SK-N-DZ (cell line): Measurements from ENCODE around the gene CHCHD4.

Source experiments
- DNase-seq: peaks from one replicate; pipeline ENCODE4 v3.0.0-alpha.2; 2015; ENCODE audit warnings: low spot score

CHCHD4 gene

DNA sequence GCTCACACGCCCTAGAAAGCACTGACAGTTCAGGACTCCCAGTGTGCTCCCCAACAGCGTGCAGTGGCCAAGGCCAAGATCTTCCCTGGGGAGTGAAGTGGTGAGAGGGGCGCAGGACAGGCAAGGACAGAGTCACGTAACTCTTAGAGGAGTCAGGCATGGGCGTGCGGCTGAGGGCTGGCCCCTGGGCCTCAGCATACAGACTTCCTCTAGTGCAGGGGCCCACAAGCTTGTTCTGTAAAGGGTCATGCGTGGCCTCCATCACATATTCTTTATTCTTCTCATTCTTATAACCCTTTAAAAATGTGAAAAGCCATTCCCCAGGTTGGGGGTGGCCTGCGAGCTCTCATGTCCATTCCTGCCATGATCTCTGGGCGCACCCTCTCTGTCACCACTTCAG, 25.4 kb upstream of the CHCHD4 start:
- no peak for DNase-seq

DNA sequence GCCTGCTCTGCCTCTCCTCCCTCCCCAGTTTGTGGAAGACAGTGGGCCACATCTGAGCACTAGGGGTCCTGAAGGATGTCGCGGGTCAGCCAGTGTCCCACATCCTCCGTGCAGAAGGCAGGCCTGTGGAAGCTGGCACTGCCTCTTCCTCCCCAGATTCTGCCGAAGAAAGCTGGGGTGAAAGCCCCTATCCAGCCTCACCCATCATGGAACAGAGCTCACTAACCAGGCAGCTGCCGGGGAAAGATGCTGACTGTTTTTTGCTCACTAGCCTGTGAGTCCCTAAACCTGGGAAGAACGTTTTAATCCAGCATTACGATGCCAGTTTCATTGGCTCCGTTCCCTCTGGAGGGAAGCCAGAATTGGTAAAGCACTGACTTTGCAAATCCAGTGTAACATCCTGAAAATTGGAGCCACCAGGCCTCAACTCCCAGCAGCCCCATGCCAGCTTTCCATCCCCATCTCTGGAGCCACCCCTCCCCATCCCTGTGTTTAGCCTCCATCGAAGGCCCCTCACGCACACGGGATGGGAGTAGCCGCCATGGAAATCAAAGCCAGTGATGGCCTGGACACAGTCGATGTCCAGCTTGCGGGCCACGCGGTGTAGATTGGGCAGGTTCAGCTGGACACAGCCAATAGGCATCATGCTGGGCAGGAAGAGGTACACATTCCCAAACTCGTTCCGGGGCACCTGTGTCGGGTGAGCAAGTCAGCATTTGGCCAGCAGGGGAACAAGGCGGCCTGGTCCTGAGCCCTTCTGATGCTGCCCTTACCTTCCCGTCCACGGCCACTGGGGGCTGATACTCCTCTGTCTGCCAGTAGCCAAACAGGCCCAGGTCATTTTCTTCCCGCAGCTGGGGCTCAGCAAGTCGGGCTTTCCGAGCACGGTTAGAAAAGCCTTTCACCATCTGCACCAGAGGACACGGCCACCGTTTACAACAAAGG, 23.6 kb upstream of the CHCHD4 start:
- no peak for DNase-seq

DNA sequence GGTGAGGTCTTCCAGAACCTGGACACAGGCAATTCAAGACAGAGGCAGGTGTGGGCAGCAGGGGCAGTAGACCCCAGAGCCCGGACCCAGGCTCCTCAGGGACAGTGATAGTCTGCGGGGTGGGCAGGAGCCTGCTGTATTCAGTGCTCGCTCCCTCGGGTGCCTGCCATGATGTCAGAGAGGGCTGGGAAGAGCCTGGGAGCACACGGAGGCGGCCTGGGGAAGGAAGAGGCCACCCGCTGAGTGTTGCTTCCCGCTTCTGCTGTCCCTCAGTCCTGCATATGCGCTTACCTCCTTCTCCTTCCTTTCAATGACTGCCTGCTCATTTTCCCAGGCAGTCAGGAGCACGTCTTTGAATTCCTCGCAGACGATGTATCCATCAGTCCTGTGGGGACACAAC, 22.9 kb upstream of the CHCHD4 start:
- DNase-seq = no peak

DNA sequence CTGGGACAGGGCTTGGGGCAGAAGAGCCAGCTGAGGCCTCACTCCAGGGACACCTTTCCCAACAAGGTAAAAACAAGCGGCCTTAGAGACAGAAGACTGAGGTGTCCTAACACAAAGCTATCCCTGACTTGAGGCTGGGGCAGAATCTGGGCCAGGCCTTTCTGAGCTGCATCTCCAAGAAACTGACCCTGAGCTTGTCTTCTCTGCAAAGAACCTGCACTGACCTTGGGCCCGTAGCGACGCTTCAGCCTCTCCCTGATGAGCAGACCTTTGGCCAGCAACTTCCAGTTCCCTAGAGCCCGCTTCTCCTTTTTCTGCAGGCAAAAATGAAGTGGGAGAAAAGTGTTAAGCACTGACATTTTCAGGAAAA, 22.4 kb upstream of the CHCHD4 start:
- DNase-seq = no peak

- DNase-seq = no peak
Measured at GRCh38 chr3:14146381-14147065, 21.9 kb upstream of the CHCHD4 start.

DNA sequence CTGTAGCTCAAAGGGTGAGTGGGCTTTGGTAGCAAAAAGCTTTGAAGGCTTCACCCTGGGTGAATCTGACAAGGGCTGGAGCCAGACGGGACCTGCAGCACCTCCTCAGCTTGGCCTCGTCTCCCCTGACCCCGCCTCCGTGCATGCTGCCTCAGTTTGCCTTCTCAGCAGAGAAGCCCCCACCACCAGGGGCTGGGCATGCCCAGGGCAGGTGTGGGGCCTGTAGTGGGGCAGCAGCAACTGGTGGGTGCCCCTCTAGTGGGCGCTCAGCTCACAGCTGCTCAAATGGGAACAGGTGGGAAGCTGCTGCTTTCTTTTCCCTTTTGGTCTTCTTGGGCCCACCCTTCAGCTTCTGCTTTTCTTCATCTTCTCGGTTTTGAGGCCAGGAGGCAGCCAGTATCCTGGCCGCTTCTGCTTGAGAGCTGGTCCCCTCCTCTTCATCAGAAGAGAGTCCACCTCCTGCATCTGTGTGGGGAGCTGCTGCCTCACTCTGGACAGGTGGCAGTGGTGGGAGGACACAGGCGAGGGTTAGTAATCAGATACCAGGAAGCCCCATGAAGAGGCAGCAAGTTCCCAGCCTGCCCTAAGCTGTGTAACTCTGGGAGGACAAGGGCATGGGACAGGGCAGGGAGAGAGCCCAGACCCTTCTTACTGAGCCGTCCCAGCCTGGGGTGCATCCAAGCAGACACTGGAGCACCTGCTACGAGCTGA, 21.2 kb upstream of the CHCHD4 start:
- no peak for DNase-seq

- no peak for DNase-seq
Measured at GRCh38 chr3:14145236-14145635, 20.6 kb upstream of the CHCHD4 start.

DNA sequence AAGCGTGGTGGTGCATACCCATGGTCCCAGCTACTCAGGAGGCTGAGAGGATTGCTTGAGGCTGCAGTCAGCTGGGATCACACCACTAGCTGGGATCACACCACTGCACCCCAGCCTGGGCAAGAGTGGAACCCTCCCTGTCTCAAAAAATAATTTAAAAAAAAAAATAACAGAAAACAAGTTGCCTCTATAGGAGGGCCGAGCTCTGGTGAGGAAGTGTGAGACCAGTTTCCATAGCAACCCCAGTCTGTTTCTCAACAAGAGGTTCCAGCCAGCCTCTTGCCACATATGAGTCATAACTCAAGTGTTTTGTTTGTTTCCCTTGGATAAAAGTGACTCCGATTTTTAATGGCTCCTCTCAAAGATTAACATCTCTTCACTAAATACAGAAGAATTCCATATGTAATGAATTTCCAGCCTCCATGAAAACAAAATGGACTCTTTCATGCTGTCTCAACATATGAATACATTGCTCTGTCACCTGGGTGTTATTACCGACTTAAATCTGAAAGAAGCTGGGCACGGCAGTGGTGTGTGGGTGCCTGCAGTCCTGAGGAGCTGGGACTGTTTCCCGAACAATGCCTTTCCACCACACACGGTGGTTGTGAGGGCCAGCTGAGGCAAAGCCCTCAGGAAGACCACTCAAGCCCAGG, 19.9 kb upstream of the CHCHD4 start:
- DNase-seq = no peak

DNA sequence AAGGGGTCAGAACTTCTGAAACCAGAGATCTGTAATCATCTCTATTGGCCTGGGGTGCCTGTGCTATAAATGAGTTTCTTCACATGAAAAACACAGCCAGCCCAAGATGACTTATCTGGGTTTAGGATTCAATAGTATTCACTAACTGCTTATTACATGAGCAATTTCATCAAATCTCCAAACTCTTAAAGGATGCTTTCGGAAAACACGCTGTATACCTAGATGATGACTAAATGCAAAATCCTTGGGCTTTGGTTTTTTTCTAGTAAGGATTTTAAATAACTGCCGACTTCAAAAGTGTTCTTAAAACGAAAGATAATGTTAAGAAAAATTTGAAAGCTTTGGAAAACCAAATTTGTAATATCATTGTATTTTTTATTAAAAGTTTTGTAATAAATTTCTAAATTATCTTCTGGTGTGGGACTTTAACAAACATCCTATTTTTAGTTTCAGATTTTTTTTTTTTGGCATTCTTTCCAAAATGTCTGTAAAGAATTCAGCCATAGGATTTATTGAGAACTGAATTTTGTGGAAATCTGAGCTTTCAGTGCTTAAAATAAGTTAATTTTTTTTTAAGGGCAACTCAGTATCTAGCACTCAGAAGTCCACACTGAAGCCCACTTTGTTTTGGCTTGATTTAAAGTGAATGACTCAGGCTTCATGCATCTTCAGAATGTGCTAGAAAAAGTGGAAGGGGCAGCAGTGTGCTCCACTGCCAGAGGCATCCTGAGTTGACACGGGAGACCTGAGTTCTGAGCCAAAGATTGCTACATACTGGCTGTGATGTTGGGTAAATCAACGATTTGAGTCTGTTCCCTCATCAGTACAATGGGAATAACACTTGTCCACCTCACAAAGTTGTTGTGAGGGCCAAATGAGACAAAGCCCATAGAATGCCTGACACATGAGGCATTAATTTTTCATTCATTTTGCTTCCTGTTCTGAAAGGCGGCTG, 18.9 kb upstream of the CHCHD4 start:
- no peak for DNase-seq

GRCh38 chr3:14142567-14143270, 18.0 kb upstream of the CHCHD4 start:
- DNase-seq = no peak

DNA sequence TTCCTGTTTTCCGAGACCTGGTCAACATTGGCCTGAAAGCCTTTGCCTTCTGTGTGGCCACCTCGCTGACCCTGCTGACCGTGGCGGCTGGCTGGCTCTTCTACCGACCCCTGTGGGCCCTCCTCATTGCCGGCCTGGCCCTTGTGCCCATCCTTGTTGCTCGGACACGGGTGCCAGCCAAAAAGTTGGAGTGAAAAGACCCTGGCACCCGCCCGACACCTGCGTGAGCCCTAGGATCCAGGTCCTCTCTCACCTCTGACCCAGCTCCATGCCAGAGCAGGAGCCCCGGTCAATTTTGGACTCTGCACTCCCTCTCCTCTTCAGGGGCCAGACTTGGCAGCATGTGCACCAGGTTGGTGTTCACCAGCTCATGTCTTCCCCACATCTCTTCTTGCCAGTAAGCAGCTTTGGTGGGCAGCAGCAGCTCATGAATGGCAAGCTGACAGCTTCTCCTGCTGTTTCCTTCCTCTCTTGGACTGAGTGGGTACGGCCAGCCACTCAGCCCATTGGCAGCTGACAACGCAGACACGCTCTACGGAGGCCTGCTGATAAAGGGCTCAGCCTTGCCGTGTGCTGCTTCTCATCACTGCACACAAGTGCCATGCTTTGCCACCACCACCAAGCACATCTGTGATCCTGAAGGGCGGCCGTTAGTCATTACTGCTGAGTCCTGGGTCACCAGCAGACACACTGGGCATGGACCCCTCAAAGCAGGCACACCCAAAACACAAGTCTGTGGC, 17.1 kb upstream of the CHCHD4 start:
- DNase-seq = no peak

GRCh38 chr3:14141144-14141543, 16.5 kb upstream of the CHCHD4 start:
- DNase-seq = no peak

- no peak for DNase-seq
Measured at GRCh38 chr3:14140668-14141067, 16.0 kb upstream of the CHCHD4 start.

DNA sequence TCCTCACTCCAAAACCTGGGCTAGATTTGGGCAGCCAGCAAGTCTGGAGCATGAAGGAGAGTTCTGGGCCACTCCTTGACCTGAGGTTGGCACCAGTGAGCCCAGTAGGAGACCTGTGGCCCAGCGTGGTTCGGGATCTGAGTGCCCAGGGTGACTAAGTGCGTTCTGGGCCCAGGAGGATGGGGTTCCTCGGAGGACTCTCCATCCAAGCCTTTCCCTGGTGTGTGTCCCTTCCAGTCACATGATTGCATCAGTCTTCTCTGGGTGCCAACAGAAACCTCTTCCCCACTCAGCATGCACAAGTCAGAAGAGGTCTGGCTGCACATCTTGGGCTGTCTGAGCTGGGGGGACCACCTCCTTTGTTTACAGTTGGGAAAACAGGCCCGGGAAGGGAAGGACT, 15.1 kb upstream of the CHCHD4 start:
- DNase-seq = no peak

GRCh38 chr3:14138878-14139655, 14.4 kb upstream of the CHCHD4 start:
- no peak for DNase-seq

GRCh38 chr3:14138109-14138877, 13.6 kb upstream of the CHCHD4 start:
- DNase-seq = no peak

DNA sequence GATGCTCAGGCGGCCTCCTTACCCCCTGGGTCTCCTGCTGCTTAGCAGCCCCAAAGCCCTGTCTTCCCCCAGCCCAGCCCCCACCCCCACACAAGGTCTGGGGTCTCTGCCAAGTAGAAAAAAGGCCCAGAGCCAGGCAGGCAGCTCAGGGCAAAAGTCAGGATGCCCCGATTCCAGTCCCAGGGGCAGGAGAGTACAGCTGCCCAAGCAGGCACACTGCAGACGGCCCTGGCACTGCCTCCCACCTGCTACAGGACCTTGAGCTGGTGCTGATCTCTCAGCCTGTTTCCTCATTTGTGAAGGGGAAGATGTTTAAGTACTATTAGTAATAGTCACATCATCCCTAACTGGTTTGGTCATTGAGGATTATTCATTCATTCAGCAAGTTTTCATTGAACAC, 12.8 kb upstream of the CHCHD4 start:
- DNase-seq = no peak

DNA sequence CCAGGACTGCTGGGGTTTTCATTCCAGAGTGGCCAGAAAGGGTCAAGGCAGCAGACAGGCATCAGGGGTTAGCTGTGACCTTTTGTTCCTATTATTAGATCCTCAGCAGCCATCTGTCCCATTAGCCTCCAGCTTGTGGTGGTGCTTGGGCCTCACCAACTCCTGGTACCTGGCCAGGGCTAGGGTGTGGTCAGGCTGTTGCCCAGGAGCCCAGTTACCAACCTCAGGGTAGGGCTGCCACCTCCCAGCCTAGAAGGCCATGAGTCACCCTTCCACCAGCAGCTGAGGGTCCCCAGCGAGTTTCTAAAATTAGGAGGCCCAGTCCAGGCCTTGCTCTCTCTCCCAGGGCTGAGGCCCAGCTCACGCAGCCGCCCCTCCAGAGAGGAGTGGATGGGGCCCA, 12.3 kb upstream of the CHCHD4 start:
- no peak for DNase-seq
